Measurements from ENCODE around the gene ZC3H15.

The ZC3H15 gene

GRCh38 chr2:186537019-186537418, 51.0 kb downstream of the ZC3H15 start:
- no peak overlapping the region for H3K4me3 ChIP-seq (replicated peaks; ENCODE audit: insufficient read depth, low read length)
- DNase-seq (ENCODE audit: low read depth in 1 of 2, low spot score in 1 of 2), result no peak
- no peak for TF ChIP-seq POLR2AphosphoS5 (IDR thresholded peaks at IDR 0.05; ENCODE audit: low read depth)
- no peak for TF ChIP-seq REST (IDR thresholded peaks at IDR 0.05; ENCODE audit: insufficient replicate concordance, low read depth)
- TF ChIP-seq, protein P1, sequence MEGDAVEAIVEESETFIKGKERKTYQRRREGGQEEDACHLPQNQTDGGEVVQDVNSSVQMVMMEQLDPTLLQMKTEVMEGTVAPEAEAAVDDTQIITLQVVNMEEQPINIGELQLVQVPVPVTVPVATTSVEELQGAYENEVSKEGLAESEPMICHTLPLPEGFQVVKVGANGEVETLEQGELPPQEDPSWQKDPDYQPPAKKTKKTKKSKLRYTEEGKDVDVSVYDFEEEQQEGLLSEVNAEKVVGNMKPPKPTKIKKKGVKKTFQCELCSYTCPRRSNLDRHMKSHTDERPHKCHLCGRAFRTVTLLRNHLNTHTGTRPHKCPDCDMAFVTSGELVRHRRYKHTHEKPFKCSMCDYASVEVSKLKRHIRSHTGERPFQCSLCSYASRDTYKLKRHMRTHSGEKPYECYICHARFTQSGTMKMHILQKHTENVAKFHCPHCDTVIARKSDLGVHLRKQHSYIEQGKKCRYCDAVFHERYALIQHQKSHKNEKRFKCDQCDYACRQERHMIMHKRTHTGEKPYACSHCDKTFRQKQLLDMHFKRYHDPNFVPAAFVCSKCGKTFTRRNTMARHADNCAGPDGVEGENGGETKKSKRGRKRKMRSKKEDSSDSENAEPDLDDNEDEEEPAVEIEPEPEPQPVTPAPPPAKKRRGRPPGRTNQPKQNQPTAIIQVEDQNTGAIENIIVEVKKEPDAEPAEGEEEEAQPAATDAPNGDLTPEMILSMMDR (IDR thresholded peaks at IDR 0.05; ENCODE audit: insufficient read depth, low read length), result no peak
- no peak for TF ChIP-seq GABPA (IDR thresholded peaks at IDR 0.05; ENCODE audit: low read depth)
- no peak for TF ChIP-seq SPI1 (IDR thresholded peaks at IDR 0.05; ENCODE audit: borderline replicate concordance, low read depth)
- no peaks in the 10 kb centered on the region for H3K27me3 ChIP-seq (ENCODE audit: insufficient read depth, poor library complexity, severe bottlenecking)
- no peak overlapping the region for H3K27ac ChIP-seq (replicated peaks)

DNA sequence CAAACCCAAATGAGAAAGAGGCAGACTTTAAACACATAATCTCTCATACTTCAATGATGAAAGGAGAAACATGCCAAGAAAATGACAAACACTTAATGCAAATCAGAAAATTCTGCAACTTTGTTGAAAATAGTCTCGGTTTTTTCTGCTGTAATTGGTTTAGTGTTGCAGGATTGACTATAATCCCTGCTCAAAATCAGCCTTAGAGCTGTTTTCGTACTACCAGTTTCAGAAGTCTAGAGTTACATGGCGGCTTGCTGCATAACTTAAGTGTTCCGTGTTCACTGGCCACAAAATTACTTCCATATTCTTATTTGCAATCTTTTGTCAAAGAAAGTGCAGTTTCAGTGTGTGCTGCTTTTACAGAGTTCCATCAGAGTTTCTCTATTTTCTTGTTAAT, 54.9 kb downstream of the ZC3H15 start:
- DNase-seq (ENCODE audit: low read depth in 1 of 2, low spot score in 1 of 2), result no peak

DNA sequence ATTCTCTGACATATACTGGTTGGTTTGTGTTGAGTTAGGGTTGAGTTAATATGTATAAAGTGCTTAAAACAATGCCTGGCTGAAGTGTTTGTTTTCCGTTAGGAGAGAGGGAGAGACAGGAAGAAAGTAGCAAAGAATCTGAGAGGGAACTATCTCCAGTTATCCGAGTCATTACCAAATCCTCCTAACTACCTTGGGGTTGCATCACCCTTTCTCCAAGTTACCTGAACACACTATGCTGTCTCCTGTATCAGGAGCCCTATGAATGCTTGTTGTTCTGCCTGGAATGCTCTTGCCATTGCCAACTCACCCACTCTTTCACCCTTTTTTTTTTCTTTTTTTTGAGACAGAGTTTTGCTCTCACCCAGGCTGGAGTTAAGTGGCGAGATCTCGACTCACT, 55.9 kb downstream of the ZC3H15 start:
- peaks cover 4% of the 10 kb centered on the region for H3K27me3 ChIP-seq (ENCODE audit: insufficient read depth, poor library complexity, severe bottlenecking)
- no peak for DNase-seq (ENCODE audit: low read depth in 1 of 2, low spot score in 1 of 2)
- no peak overlapping the region for H3K4me3 ChIP-seq (replicated peaks; ENCODE audit: insufficient read depth, low read length)
- no peak overlapping the region for H3K27ac ChIP-seq (replicated peaks)
- TF ChIP-seq GABPA (IDR thresholded peaks at IDR 0.05; ENCODE audit: low read depth), result no peak

More for the DNA sequence above, 54.9 kb downstream of the ZC3H15 start:
- Histone ChIP-seq H3K27ac (replicated peaks) (no peak overlapping the region), H3K4me3 (replicated peaks; ENCODE audit: insufficient read depth, low read length) (no peak overlapping the region), H3K27me3 (ENCODE audit: insufficient read depth, poor library complexity, severe bottlenecking) (no peaks in the 10 kb centered on the region)
- TF ChIP-seq REST (IDR thresholded peaks at IDR 0.05; ENCODE audit: insufficient replicate concordance, low read depth) (no peak), POLR2AphosphoS5 (IDR thresholded peaks at IDR 0.05; ENCODE audit: low read depth) (no peak), SPI1 (IDR thresholded peaks at IDR 0.05; ENCODE audit: borderline replicate concordance, low read depth) (no peak), GABPA (IDR thresholded peaks at IDR 0.05; ENCODE audit: low read depth) (no peak)
- TF ChIP-seq, protein P1 (IDR thresholded peaks at IDR 0.05; ENCODE audit: insufficient read depth, low read length), result no peak

GRCh38 chr2:186543561-186544131, 57.6 kb downstream of the ZC3H15 start:
- TF ChIP-seq POLR2AphosphoS5 (IDR thresholded peaks at IDR 0.05; ENCODE audit: low read depth), result no peak
- no peak for TF ChIP-seq REST (IDR thresholded peaks at IDR 0.05; ENCODE audit: insufficient replicate concordance, low read depth)
- TF ChIP-seq, protein P1 (IDR thresholded peaks at IDR 0.05; ENCODE audit: insufficient read depth, low read length), result no peak
- TF ChIP-seq GABPA (IDR thresholded peaks at IDR 0.05; ENCODE audit: low read depth), result no peak
- TF ChIP-seq SPI1 (IDR thresholded peaks at IDR 0.05; ENCODE audit: borderline replicate concordance, low read depth), result no peak
- H3K27me3 ChIP-seq (ENCODE audit: insufficient read depth, poor library complexity, severe bottlenecking), result peaks cover 4% of the 10 kb centered on the region
- H3K27ac ChIP-seq (replicated peaks), result no peak overlapping the region
- H3K4me3 ChIP-seq (replicated peaks; ENCODE audit: insufficient read depth, low read length), result no peak overlapping the region
- DNase-seq (ENCODE audit: low read depth in 1 of 2, low spot score in 1 of 2), result no peak

Data from HL-60 (cell line).